GM12891 (cell line): Measurements from ENCODE around the gene OVAAL.

Source experiments
- POLR2A ChIP-seq: IDR thresholded peaks from 2 replicates; pipeline ENCODE4 v1.6.1; 2011; ENCODE audit warnings: low read depth, low read length, control low read depth
- POLR2AphosphoS5 ChIP-seq: IDR thresholded peaks from 2 replicates; pipeline ENCODE4 v1.6.1; 2011; ENCODE audit warnings: low read depth, low read length, control low read depth
- POU2F2 ChIP-seq: IDR thresholded peaks from 2 replicates; pipeline ENCODE4 v1.6.1; 2011; ENCODE audit warnings: low read depth, mild to moderate bottlenecking, control low read depth, low read length, moderate library complexity

- TF ChIP-seq POLR2A (no peak), POLR2AphosphoS5 (no peak), POU2F2 (no peak)
Observed at GRCh38 chr1:180510882-180511281, 47.9 kb upstream of the OVAAL start.
